Smooth muscle cell (in vitro differentiated cells): ENCODE measurements around the gene BRD1. TPM values are rescaled to one million over a fixed set of nuclear protein-coding genes. Genes with fewer than 3 reads are reported as not detected.

Experiments used
- DNase-seq: peaks from one replicate; lab custom pipeline; 2025; ENCODE audit not compliant: unreplicated experiment; lab: John Stamatoyannopoulos, UW
- H2AFZ ChIP-seq: fragments of 200-600 bp; sonication (generic); 2 replicates; pipeline ENCODE4 v1.6.0; 2016; ENCODE audit warnings: antibody characterized with exemption, low read depth, mild to moderate bottlenecking
- H3F3A ChIP-seq: fragments of 200-600 bp; sonication (generic); 2 replicates; pipeline ENCODE4 v1.6.0; 2017; ENCODE audit warnings: antibody characterized with exemption, low read depth
- H3K27ac ChIP-seq: fragments of 200-600 bp; sonication (generic); 2 replicates; pipeline ENCODE4 v1.5.1; 2016; ENCODE audit warnings: low read depth, mild to moderate bottlenecking
- H3K27me3 ChIP-seq: fragments of 200-600 bp; sonication (generic); 2 replicates; pipeline ENCODE4 v1.6.1; 2016; ENCODE audit warnings: low read depth, mild to moderate bottlenecking
- H3K36me3 ChIP-seq: fragments of 200-600 bp; sonication (generic); 2 replicates; pipeline ENCODE4 v1.5.1; 2016; ENCODE audit warnings: low read depth
- H3K4me1 ChIP-seq: fragments of 200-600 bp; sonication (generic); 2 replicates; pipeline ENCODE4 v1.5.1; 2016; ENCODE audit warnings: low read depth
- H3K4me2 ChIP-seq: fragments of 200-600 bp; sonication (generic); 2 replicates; pipeline ENCODE4 v1.6.0; 2016; ENCODE audit warnings: mild to moderate bottlenecking
- H3K4me3 ChIP-seq: fragments of 200-600 bp; sonication (generic); 2 replicates; pipeline ENCODE4 v1.5.1; 2016; ENCODE audit warnings: mild to moderate bottlenecking
- H3K79me2 ChIP-seq: fragments of 200-600 bp; sonication (generic); 2 replicates; pipeline ENCODE4 v1.6.0; 2016; ENCODE audit warnings: low read depth, mild to moderate bottlenecking
- H3K9ac ChIP-seq: fragments of 200-600 bp; sonication (generic); 2 replicates; pipeline ENCODE4 v1.6.0; 2016; ENCODE audit warnings: low read depth
- H3K9me3 ChIP-seq: fragments of 200-600 bp; sonication (generic); replicated peaks from 2 replicates; pipeline ENCODE4 v1.5.1; 2016; ENCODE audit warnings: low read depth
- H4K20me1 ChIP-seq: fragments of 200-600 bp; sonication (generic); 2 replicates; pipeline ENCODE4 v1.6.0; 2016; ENCODE audit warnings: low read depth
- CTCF ChIP-seq: fragments of 200-600 bp; sonication (generic); IDR thresholded peaks from 2 replicates; pipeline ENCODE4 v1.5.1; 2017; ENCODE audit warnings: borderline replicate concordance, mild to moderate bottlenecking, antibody characterized with exemption; ENCODE audit not compliant: insufficient read depth, poor library complexity, severe bottlenecking
- WGBS: methylation state at CpG from one replicate; pipeline ENCODE4 v1.1.7; 2016; ENCODE audit warnings: low lambda C conversion rate; 5-methylcytosine and 5-hydroxymethylcytosine counted together
- polyA plus RNA-seq: library from polyadenylated mRNA; unstranded; fragments of >200 nt; fragmentation: Nextera tagmentation; extraction: Ambion mirVana; gene quantifications from 2 replicates; pipeline ENCODE4 v1.2.1, GENCODE V29; 2016
- total RNA-seq: library from RNA; depleted of rRNA; stranded (reverse); fragments of >200 nt; gene quantifications from 2 replicates; pipeline ENCODE4 v1.2.3, GENCODE V29; 2014

The BRD1 gene
- 18.3 and 20.5 TPM in 2 replicates for total RNA-seq
- polyA plus RNA-seq = 15.0 and 21.6 TPM in 2 replicates

- peak within 1 kb of the TSS; percentile 62 for H3K27ac ChIP-seq
- H3K4me2 ChIP-seq = peak within 1 kb of the TSS; percentile 85
- no peaks in the 10 kb centered on the region for H3K36me3 ChIP-seq
- H4K20me1 ChIP-seq = peaks cover 40% of the 10 kb centered on the region
- TF ChIP-seq CTCF = no peak
- no peaks in the 10 kb centered on the region for H3K27me3 ChIP-seq
- peak within 1 kb of the TSS; percentile 97 for H3K9ac ChIP-seq
- H3K9me3 ChIP-seq = no peaks in the 10 kb centered on the region
- no peak for DNase-seq
- 3% methylated on average over 8 of the region's 54 CpGs for WGBS
- peak within 1 kb of the TSS; percentile 86 for H2AFZ ChIP-seq
- H3K79me2 ChIP-seq = peaks cover 42% of the 10 kb centered on the region
- H3K4me1 ChIP-seq = peaks cover 14% of the 10 kb centered on the region
- no peaks in the 10 kb centered on the region for H3F3A ChIP-seq
- peak within 1 kb of the TSS; percentile 94 for H3K4me3 ChIP-seq
These were observed at the start of gene BRD1 for GRCh38 chr22:49827853-49828598. Gene BRD1 (minus strand): TSS chr22:49827873. CDS start chr22:49824317, 3,556 bp downstream.

GRCh38 chr22:49873228-49873940 lies 45.7 kb upstream of the BRD1 start:
- Histone ChIP-seq H3K79me2 (peaks cover 99% of the 10 kb centered on the region), H4K20me1 (peaks cover 78% of the 10 kb centered on the region)

GRCh38 chr22:49872347-49872746 lies 44.7 kb upstream of the BRD1 start:
- no peak for DNase-seq
- H3F3A ChIP-seq = no peaks in the 10 kb centered on the region
- H3K27ac ChIP-seq = no peak overlapping the region
- WGBS = 94% methylated on average over 7 of the region's 7 CpGs
- H3K9me3 ChIP-seq = peaks cover 8% of the 10 kb centered on the region
- H3K4me2 ChIP-seq = no peak overlapping the region
- H3K27me3 ChIP-seq = no peaks in the 10 kb centered on the region
- H3K4me1 ChIP-seq = no peaks in the 10 kb centered on the region
- no peaks in the 10 kb centered on the region for H3K36me3 ChIP-seq
- peaks cover 81% of the 10 kb centered on the region for H4K20me1 ChIP-seq
- no peak for TF ChIP-seq CTCF
- no peak overlapping the region for H2AFZ ChIP-seq
- H3K4me3 ChIP-seq = no peak overlapping the region
- H3K9ac ChIP-seq = no peak overlapping the region
- peaks cover 99% of the 10 kb centered on the region for H3K79me2 ChIP-seq

More at GRCh38 chr22:49873228-49873940, 45.7 kb upstream of the BRD1 start:
- Histone ChIP-seq H3K27ac (no peak overlapping the region), H3K27me3 (no peaks in the 10 kb centered on the region), H3K4me3 (no peak overlapping the region), H3F3A (no peaks in the 10 kb centered on the region), H3K36me3 (no peaks in the 10 kb centered on the region), H2AFZ (no peak overlapping the region), H3K4me2 (no peak overlapping the region), H3K9me3 (peaks cover 8% of the 10 kb centered on the region), H3K4me1 (no peaks in the 10 kb centered on the region), H3K9ac (no peak overlapping the region)
- WGBS = 97% methylated on average over 15 of the region's 16 CpGs
- DNase-seq = no peak
- no peak for TF ChIP-seq CTCF
